HepG2 (cell line): Measurements from ENCODE around the gene ARRDC4. TPM values are rescaled to one million over a fixed set of nuclear protein-coding genes. Genes with fewer than 3 reads are reported as not detected.

Experiments used
- ATF7 ChIP-seq, 2 experiments: fragments of 450-650 bp in 1 of 2; sonication (generic) in 1 of 2; formaldehyde crosslinking in 1 of 2; IDR thresholded peaks; 2 replicates each; pipeline versions ENCODE4 v1.4.0 to v1.6.1; 2016 to 2020; ENCODE audit warnings: antibody characterized with exemption in 1 of 2, mild to moderate bottlenecking in 1 of 2, missing genetic modification reagents in 1 of 2
- CC2D1A ChIP-seq: sonication (generic); formaldehyde crosslinking; IDR thresholded peaks from 2 replicates; pipeline ENCODE4 v1.8.1; 2023; ENCODE audit warnings: mild to moderate bottlenecking, missing genetic modification reagents
- E2F5 ChIP-seq: sonication (generic); formaldehyde crosslinking; conservative IDR thresholded peaks from 2 replicates; pipeline ENCODE4 v1.4.0; 2020; ENCODE audit warnings: missing genetic modification reagents
- HINFP ChIP-seq: sonication (generic); formaldehyde crosslinking; IDR thresholded peaks from 2 replicates; pipeline ENCODE4 v1.4.0; 2020; ENCODE audit warnings: low read depth, mild to moderate bottlenecking, missing genetic modification reagents
- MED8 ChIP-seq: sonication (generic); formaldehyde crosslinking; IDR thresholded peaks from 2 replicates; pipeline ENCODE4 v1.8.1; 2023; ENCODE audit warnings: mild to moderate bottlenecking, missing genetic modification reagents; ENCODE audit not compliant: insufficient replicate concordance
- MIXL1 ChIP-seq: IDR thresholded peaks from 2 replicates; pipeline ENCODE4 v1.6.1; 2016
- POLR2A ChIP-seq, 2 experiments: IDR thresholded peaks; 2 replicates each; pipeline ENCODE4 v1.6.1; 2011; ENCODE audit warnings: low read depth in 2 of 2, low read length in 2 of 2, mild to moderate bottlenecking in 1 of 2, moderate library complexity in 1 of 2; ENCODE audit not compliant: insufficient read depth in 1 of 2
- SMC3 ChIP-seq: IDR thresholded peaks from 2 replicates; pipeline ENCODE4 v1.6.1; 2011; ENCODE audit warnings: low read length, improper control_type of control experiment
- TEAD3 ChIP-seq: optimal IDR thresholded peaks from 2 replicates; pipeline ENCODE3; 2016; ENCODE audit warnings: borderline replicate concordance
- ZBTB1 ChIP-seq: sonication (generic); formaldehyde crosslinking; IDR thresholded peaks from 2 replicates; pipeline ENCODE4 v1.4.0; 2020; ENCODE audit warnings: missing genetic modification reagents, borderline replicate concordance
- ZNF160 ChIP-seq: sonication (generic); formaldehyde crosslinking; IDR thresholded peaks from 2 replicates; pipeline ENCODE4 v1.8.0; 2022; ENCODE audit warnings: mild to moderate bottlenecking, inconsistent platforms, missing genetic modification reagents
- ZNF33A ChIP-seq: sonication (generic); formaldehyde crosslinking; IDR thresholded peaks from 2 replicates; pipeline ENCODE4 v1.5.1; 2020; ENCODE audit warnings: missing genetic modification reagents, mild to moderate bottlenecking, moderate library complexity, borderline replicate concordance
- ZNF496 ChIP-seq: sonication (generic); formaldehyde crosslinking; IDR thresholded peaks from 2 replicates; pipeline ENCODE4 v1.8.1; 2023; ENCODE audit warnings: mild to moderate bottlenecking, moderate library complexity, missing genetic modification reagents; ENCODE audit not compliant: insufficient replicate concordance
- ZSCAN25 ChIP-seq: sonication (generic); formaldehyde crosslinking; IDR thresholded peaks from 2 replicates; pipeline ENCODE4 v1.8.0; 2022; ENCODE audit warnings: mild to moderate bottlenecking, missing genetic modification reagents
- polyA plus RNA-seq, 8 experiments: library from polyadenylated mRNA; depleted of rRNA in 3 of 8; stranded (reverse) in 7 of 8; unstranded in 1 of 8; fragments of >200 nt; fragmentation: Illumina TruSeq in 4 of 8; extraction: Trizol in 4 of 8; gene quantifications; 2 replicates each; pipeline versions ENCODE4 v1.2.1 to v1.2.3, GENCODE V29; 2011 to 2016; ENCODE audit warnings: low read depth in 4 of 8, missing spikeins in 1 of 8, mixed read lengths in 1 of 8; ENCODE audit not compliant: insufficient read depth in 1 of 8
- total RNA-seq, 5 experiments: library from RNA; depleted of rRNA; stranded (reverse); fragments of >200 nt; fragmentation: Illumina TruSeq; extraction: Trizol; gene quantifications; 2 replicates each; pipeline ENCODE4 v1.2.3, GENCODE V29; 2016; ENCODE audit warnings: low read depth in 1 of 5
- TF ChIP-seq, protein P1 (sequence below): sonication (generic); formaldehyde crosslinking; IDR thresholded peaks from 2 replicates; pipeline ENCODE4 v1.4.0; 2020; ENCODE audit warnings: missing genetic modification reagents
- TF ChIP-seq, protein P2 (sequence below): sonication (generic); formaldehyde crosslinking; IDR thresholded peaks from 2 replicates; pipeline ENCODE4 v1.4.0; 2020; ENCODE audit warnings: mild to moderate bottlenecking, missing genetic modification reagents, borderline replicate concordance
- TF ChIP-seq, protein P3 (sequence below): sonication (generic); formaldehyde crosslinking; IDR thresholded peaks from 2 replicates; pipeline ENCODE4 v1.4.0; 2020; ENCODE audit warnings: low read depth, missing genetic modification reagents

The ARRDC4 gene
- total and polyA plus RNA-seq, 2 of the 13 experiments (the other 11 are each of a cell fraction or from before 2014, with no cell fraction given) = 1.5 to 2.5 TPM

DNA sequence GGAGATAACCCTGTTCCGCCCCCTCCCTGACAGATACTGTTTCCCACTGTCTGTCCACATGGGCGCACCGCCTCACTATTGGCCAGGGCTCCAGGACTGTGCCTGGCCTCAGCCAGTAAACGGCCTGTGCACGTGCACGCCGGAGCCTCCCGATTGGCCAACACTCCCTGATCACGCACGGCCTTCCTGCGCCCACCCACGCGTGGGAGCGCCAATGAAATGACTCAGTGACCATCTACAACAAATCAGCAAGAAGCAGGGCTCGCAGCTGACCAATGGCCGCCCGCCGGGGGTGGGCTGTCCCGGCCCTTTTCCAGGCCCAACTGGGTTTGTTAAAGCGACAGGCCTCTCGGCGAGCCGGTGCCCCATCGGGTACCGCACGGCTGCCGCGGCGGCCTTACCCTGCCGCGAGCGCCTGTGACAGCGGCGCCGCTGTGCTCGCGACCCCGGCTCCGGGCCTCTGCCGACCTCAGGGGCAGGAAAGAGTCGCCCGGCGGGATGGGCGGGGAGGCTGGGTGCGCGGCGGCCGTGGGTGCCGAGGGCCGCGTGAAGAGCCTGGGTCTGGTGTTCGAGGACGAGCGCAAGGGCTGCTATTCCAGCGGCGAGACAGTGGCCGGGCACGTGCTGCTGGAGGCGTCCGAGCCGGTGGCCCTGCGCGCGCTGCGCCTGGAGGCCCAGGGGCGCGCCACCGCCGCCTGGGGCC is at the start of gene ARRDC4 (continued):
- TF ChIP-seq ATF7 (IDR thresholded peaks at IDR 0.05) (no peak), ATF7 (CRISPR knock-in tag; IDR thresholded peaks at IDR 0.05) (no peak), MED8 (CRISPR knock-in tag) (no peak), ZNF160 (CRISPR knock-in tag) (no peak), HINFP (0 out of 2 replicates have a peak, but pooled peaks have one; percentile 25), CC2D1A (CRISPR knock-in tag) (no peak), ZNF33A (CRISPR knock-in tag) (no peak), SMC3 (no peak), ZNF496 (no peak), E2F5 (CRISPR knock-in tag) (no peak), ZBTB1 (CRISPR knock-in tag) (no peak), MIXL1 (no peak), ZSCAN25 (CRISPR knock-in tag) (no peak), TEAD3 (CRISPR knock-in tag) (peak; percentile 38), POLR2A (IDR thresholded peaks at IDR 0.05; ENCODE audit: insufficient read depth in 1 of 2, low read depth in 2 of 2, low read length in 2 of 2) (no peak)
- TF ChIP-seq, protein P1, sequence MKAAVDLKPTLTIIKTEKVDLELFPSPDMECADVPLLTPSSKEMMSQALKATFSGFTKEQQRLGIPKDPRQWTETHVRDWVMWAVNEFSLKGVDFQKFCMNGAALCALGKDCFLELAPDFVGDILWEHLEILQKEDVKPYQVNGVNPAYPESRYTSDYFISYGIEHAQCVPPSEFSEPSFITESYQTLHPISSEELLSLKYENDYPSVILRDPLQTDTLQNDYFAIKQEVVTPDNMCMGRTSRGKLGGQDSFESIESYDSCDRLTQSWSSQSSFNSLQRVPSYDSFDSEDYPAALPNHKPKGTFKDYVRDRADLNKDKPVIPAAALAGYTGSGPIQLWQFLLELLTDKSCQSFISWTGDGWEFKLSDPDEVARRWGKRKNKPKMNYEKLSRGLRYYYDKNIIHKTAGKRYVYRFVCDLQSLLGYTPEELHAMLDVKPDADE (CRISPR knock-in tag) = no peak
- TF ChIP-seq, protein P2, sequence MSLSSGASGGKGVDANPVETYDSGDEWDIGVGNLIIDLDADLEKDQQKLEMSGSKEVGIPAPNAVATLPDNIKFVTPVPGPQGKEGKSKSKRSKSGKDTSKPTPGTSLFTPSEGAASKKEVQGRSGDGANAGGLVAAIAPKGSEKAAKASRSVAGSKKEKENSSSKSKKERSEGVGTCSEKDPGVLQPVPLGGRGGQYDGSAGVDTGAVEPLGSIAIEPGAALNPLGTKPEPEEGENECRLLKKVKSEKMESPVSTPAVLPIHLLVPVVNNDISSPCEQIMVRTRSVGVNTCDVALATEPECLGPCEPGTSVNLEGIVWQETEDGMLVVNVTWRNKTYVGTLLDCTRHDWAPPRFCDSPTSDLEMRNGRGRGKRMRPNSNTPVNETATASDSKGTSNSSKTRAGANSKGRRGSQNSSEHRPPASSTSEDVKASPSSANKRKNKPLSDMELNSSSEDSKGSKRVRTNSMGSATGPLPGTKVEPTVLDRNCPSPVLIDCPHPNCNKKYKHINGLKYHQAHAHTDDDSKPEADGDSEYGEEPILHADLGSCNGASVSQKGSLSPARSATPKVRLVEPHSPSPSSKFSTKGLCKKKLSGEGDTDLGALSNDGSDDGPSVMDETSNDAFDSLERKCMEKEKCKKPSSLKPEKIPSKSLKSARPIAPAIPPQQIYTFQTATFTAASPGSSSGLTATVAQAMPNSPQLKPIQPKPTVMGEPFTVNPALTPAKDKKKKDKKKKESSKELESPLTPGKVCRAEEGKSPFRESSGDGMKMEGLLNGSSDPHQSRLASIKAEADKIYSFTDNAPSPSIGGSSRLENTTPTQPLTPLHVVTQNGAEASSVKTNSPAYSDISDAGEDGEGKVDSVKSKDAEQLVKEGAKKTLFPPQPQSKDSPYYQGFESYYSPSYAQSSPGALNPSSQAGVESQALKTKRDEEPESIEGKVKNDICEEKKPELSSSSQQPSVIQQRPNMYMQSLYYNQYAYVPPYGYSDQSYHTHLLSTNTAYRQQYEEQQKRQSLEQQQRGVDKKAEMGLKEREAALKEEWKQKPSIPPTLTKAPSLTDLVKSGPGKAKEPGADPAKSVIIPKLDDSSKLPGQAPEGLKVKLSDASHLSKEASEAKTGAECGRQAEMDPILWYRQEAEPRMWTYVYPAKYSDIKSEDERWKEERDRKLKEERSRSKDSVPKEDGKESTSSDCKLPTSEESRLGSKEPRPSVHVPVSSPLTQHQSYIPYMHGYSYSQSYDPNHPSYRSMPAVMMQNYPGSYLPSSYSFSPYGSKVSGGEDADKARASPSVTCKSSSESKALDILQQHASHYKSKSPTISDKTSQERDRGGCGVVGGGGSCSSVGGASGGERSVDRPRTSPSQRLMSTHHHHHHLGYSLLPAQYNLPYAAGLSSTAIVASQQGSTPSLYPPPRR (CRISPR knock-in tag) = no peak
- TF ChIP-seq, protein P3, sequence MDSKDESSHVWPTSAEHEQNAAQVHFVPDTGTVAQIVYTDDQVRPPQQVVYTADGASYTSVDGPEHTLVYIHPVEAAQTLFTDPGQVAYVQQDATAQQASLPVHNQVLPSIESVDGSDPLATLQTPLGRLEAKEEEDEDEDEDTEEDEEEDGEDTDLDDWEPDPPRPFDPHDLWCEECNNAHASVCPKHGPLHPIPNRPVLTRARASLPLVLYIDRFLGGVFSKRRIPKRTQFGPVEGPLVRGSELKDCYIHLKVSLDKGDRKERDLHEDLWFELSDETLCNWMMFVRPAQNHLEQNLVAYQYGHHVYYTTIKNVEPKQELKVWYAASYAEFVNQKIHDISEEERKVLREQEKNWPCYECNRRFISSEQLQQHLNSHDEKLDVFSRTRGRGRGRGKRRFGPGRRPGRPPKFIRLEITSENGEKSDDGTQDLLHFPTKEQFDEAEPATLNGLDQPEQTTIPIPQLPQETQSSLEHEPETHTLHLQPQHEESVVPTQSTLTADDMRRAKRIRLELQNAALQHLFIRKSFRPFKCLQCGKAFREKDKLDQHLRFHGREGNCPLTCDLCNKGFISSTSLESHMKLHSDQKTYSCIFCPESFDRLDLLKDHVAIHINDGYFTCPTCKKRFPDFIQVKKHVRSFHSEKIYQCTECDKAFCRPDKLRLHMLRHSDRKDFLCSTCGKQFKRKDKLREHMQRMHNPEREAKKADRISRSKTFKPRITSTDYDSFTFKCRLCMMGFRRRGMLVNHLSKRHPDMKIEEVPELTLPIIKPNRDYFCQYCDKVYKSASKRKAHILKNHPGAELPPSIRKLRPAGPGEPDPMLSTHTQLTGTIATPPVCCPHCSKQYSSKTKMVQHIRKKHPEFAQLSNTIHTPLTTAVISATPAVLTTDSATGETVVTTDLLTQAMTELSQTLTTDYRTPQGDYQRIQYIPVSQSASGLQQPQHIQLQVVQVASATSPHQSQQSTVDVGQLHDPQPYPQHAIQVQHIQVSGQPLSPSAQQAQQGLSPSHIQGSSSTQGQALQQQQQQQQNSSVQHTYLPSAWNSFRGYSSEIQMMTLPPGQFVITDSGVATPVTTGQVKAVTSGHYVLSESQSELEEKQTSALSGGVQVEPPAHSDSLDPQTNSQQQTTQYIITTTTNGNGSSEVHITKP (CRISPR knock-in tag) = peak; percentile 58; the same call in 1 of the 2 replicates
